ENCODE data around the gene TBCK. TPM values are rescaled to one million over a fixed set of nuclear protein-coding genes. Genes with fewer than 3 reads are reported as not detected.
A peak's percentile ranks its signal among the peaks of the same experiment; 100 is the strongest.

Gene TBCK
- total RNA-seq, 5 donors from 2014 or later (not counting 1 experiment from before 2014, with no cell fraction given): 43.5 to 49.9 (median 48.1) TPM

DNA sequence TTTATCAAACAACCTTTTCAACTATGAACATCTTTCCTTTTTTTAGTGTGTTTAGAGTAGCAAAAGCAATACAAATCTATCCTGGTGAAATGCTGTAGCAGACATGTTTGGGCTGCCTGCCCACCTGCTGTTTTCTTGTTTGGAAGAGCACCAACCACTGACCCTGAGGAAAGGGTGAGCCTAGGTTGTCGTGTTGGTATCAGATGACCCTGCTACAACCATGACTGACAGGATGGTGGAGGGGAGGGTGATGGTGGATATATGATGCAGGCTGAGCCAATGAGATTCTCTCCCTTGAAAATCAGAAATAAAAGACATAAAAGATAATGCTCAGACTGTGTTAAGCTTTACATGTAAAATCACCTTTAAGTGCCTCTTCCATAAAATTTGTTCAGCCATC is 219.6 kb downstream of the TBCK start:
- no peak for ATAC-seq (replicated peaks in 1 of 4)
- Mint-ChIP-seq H3K4me3 (no peak overlapping the region), H3K27ac (no peak overlapping the region), H3K27me3 (no peaks in the 10 kb centered on the region), H3K4me1 (no peaks in the 10 kb centered on the region), H3K36me3 (peaks cover 87% of the 10 kb centered on the region), H3K9me3 (peaks cover 0 to 14% (median 6%) of the 10 kb centered on the region in 3 donors)
- peaks cover 4 to 8% of the 10 kb centered on the region in 2 donors for H3K36me3 ChIP-seq (ENCODE audit: control insufficient read depth in 2 of 2, extremely low read depth in 1 of 2, insufficient read depth in 1 of 2, low read length in 1 of 2)
- H3K27me3 ChIP-seq (replicated peaks in 1 of 2; ENCODE audit: control insufficient read depth in 2 of 2, extremely low read depth in 1 of 2, insufficient read depth in 2 of 2, low read length in 1 of 2): no peaks in the 10 kb centered on the region
- H3K9me3 ChIP-seq: no peaks in the 10 kb centered on the region
- CTCF ChIA-PET: no interaction called here
- WGBS (ENCODE audit: insufficient coverage): no CpG with 5 or more reads among the region's 1 CpG
- no peak for DNase-seq
- H3K4me1 ChIP-seq (ENCODE audit: control insufficient read depth in 1 of 2, extremely low read depth in 1 of 2, insufficient read depth in 2 of 2, low read length in 2 of 2): no peaks in the 10 kb centered on the region
- POLR2A ChIA-PET: no interaction called here
- no peak overlapping the region for H3K4me3 ChIP-seq (ENCODE audit: control insufficient read depth in 1 of 2, extremely low read depth in 1 of 2, low read length in 1 of 2)
- no peak overlapping the region for H3K27ac ChIP-seq (ENCODE audit: low read length)

DNA sequence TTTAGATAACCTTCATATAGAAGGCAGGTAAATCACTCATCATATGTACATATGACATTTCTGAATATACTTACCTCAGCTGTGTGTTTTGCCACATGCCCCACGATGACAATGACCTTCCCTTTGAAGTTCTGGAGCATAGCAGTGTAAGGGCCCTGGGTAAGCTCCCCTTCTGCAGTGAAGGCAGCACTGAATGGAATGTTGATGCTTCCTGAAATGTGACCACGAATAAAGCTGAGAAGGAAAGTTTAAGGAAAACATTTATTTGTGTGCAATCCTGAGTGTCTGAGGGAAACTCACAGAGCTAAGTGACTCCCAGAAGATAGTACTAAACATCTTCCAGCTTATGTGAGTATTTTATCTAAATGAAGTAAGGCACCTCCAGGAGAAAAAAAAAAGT is 220.6 kb downstream of the TBCK start:
- H3K36me3 Mint-ChIP-seq: peaks cover 88% of the 10 kb centered on the region
- H3K27me3 ChIP-seq (replicated peaks in 1 of 2; ENCODE audit: control insufficient read depth in 2 of 2, extremely low read depth in 1 of 2, insufficient read depth in 2 of 2, low read length in 1 of 2): no peaks in the 10 kb centered on the region
- H3K9me3 ChIP-seq: no peaks in the 10 kb centered on the region
- no peak overlapping the region for H3K27ac Mint-ChIP-seq
- ChIA-PET POLR2A (no interaction called here), CTCF (no interaction called here)
- H3K27me3 Mint-ChIP-seq: no peaks in the 10 kb centered on the region
- H3K27ac ChIP-seq (ENCODE audit: low read length): no peak overlapping the region
- no peaks in the 10 kb centered on the region for H3K4me1 Mint-ChIP-seq
- DNase-seq (no peak), ATAC-seq (replicated peaks in 1 of 4) (no peak)
- H3K4me3 ChIP-seq (ENCODE audit: control insufficient read depth in 1 of 2, extremely low read depth in 1 of 2, low read length in 1 of 2): no peak overlapping the region
- no peaks in the 10 kb centered on the region for H3K4me1 ChIP-seq (ENCODE audit: control insufficient read depth in 1 of 2, extremely low read depth in 1 of 2, insufficient read depth in 2 of 2, low read length in 2 of 2)
- H3K36me3 ChIP-seq (ENCODE audit: control insufficient read depth in 2 of 2, extremely low read depth in 1 of 2, insufficient read depth in 1 of 2, low read length in 1 of 2): peaks cover 9 to 17% of the 10 kb centered on the region in 2 donors
- no CpG with 5 or more reads among the region's 2 CpGs for WGBS (ENCODE audit: insufficient coverage)
- H3K4me3 Mint-ChIP-seq: no peak overlapping the region
- H3K9me3 Mint-ChIP-seq: peaks cover 3 to 25% (median 13%) of the 10 kb centered on the region in 3 donors

DNA sequence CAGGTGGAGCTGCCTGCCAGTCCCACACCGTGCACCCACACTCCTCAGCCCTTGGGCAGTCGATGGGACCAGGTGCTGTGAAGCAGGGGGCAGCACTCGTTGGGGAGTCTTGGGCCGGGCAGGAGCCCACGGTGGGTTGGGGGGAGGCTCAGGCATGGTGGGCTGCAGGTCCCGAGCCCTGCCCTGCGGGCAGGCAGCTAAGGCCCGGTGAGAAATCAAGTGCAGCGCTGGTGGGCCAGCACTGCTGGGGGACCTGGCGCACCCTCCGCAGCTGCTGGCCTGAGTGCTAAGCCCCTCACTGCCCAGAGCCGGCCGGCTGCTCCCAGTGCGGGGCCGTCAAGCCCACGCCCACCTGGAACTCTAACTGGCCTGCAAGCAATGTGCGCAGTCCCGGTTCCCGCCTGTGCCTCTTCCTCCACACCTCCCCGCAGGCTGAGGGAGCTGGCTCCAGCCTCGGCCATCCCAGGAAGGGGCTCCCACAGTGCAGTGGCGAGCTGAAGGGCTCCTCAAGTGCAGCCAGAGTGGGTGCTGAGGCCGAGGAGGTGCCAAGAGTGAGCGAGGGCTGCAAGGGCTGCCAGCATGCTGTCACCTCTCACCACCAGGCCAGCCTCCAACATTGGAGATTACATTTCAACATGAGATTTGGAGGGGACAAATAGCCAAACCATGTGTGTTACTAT is 223.5 kb downstream of the TBCK start:
- no peaks in the 10 kb centered on the region for H3K27me3 Mint-ChIP-seq
- no peaks in the 10 kb centered on the region for H3K9me3 ChIP-seq
- H3K27ac Mint-ChIP-seq: no peak overlapping the region
- ChIA-PET CTCF (no interaction called here), POLR2A (no interaction called here)
- H3K36me3 ChIP-seq (ENCODE audit: control insufficient read depth in 2 of 2, extremely low read depth in 1 of 2, insufficient read depth in 1 of 2, low read length in 1 of 2): peaks cover 9 to 23% of the 10 kb centered on the region in 2 donors
- DNase-seq (no peak), ATAC-seq (replicated peaks in 1 of 4) (no peak)
- H3K36me3 Mint-ChIP-seq: peaks cover 95% of the 10 kb centered on the region
- H3K4me1 ChIP-seq (ENCODE audit: control insufficient read depth in 1 of 2, extremely low read depth in 1 of 2, insufficient read depth in 2 of 2, low read length in 2 of 2): no peaks in the 10 kb centered on the region
- no peaks in the 10 kb centered on the region for H3K4me1 Mint-ChIP-seq
- no peak overlapping the region for H3K4me3 ChIP-seq (ENCODE audit: control insufficient read depth in 1 of 2, extremely low read depth in 1 of 2, low read length in 1 of 2)
- no peaks in the 10 kb centered on the region for H3K27me3 ChIP-seq (replicated peaks in 1 of 2; ENCODE audit: control insufficient read depth in 2 of 2, extremely low read depth in 1 of 2, insufficient read depth in 2 of 2, low read length in 1 of 2)
- WGBS (ENCODE audit: insufficient coverage): 93% methylated on average over 18 of the region's 24 CpGs
- H3K27ac ChIP-seq (ENCODE audit: low read length): no peak overlapping the region
- H3K4me3 Mint-ChIP-seq: no peak overlapping the region
- peaks cover 5 to 42% (median 31%) of the 10 kb centered on the region in 3 donors for H3K9me3 Mint-ChIP-seq

DNA sequence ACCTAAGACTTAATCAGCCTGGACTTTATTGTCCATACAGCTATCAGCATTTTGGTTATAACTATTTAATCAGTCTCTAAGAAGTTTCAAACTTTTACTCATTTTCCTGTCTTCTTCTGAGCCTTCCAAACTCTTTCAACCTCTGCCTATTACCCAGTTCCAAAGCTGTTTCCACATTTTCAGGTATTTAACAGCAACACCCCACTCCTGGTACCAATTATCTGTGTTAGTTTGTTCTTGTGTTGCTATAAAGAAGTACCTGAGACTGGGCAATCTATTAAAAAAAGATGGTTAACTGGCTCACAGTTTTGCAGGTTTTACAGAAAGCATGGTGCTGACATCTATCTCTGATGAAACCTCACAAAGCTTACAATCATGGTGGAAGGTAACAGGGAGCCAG is 225.2 kb downstream of the TBCK start:
- H3K4me1 ChIP-seq (ENCODE audit: control insufficient read depth in 1 of 2, extremely low read depth in 1 of 2, insufficient read depth in 2 of 2, low read length in 2 of 2): no peaks in the 10 kb centered on the region
- DNase-seq (no peak), ATAC-seq (replicated peaks in 1 of 4) (no peak)
- H3K27me3 ChIP-seq (replicated peaks in 1 of 2; ENCODE audit: control insufficient read depth in 2 of 2, extremely low read depth in 1 of 2, insufficient read depth in 2 of 2, low read length in 1 of 2): no peaks in the 10 kb centered on the region
- CTCF ChIA-PET: no interaction called here
- Mint-ChIP-seq H3K27ac (no peak overlapping the region), H3K27me3 (no peaks in the 10 kb centered on the region), H3K4me1 (no peaks in the 10 kb centered on the region), H3K4me3 (no peak overlapping the region), H3K9me3 (peaks cover 8 to 53% (median 33%) of the 10 kb centered on the region in 3 donors), H3K36me3 (peaks cover 98% of the 10 kb centered on the region)
- H3K4me3 ChIP-seq (ENCODE audit: control insufficient read depth in 1 of 2, extremely low read depth in 1 of 2, low read length in 1 of 2): peak overlapping the region in 1 of 2 donors; percentile 25
- no peak overlapping the region for H3K27ac ChIP-seq (ENCODE audit: low read length)
- no peaks in the 10 kb centered on the region for H3K9me3 ChIP-seq
- H3K36me3 ChIP-seq (ENCODE audit: control insufficient read depth in 2 of 2, extremely low read depth in 1 of 2, insufficient read depth in 1 of 2, low read length in 1 of 2): peaks cover 9 to 20% of the 10 kb centered on the region in 2 donors
- POLR2A ChIA-PET: no interaction called here

DNA sequence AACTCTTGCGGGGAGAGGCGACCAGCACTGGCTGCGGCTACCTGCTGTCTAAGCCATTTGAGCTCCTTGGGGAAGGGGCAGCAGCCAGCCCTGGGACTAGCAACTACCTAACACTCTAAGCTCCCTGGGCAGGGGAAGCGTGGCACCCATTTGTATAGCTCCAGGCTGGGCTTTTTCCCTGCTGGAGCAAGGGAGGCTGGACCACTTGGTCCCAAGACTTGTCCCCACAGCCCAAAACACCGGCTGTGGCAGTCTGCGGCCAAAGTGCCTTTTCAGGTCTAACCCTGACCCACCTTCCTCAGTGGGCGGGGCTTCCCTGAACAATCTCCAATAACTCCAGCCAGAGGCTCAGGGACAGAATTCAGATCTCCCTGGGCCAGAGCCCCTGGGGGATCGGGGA is 232.9 kb downstream of the TBCK start:
- no peak overlapping the region for H3K27ac ChIP-seq (ENCODE audit: low read length)
- H3K4me3 ChIP-seq (ENCODE audit: control insufficient read depth in 1 of 2, extremely low read depth in 1 of 2, low read length in 1 of 2): no peak overlapping the region
- Mint-ChIP-seq H3K4me3 (no peak overlapping the region), H3K36me3 (peaks cover 100% of the 10 kb centered on the region), H3K27me3 (no peaks in the 10 kb centered on the region), H3K4me1 (peaks cover 0 to 12% (median 0%) of the 10 kb centered on the region in 3 donors), H3K27ac (no peak overlapping the region), H3K9me3 (peaks cover 42 to 68% (median 45%) of the 10 kb centered on the region in 3 donors)
- ATAC-seq (replicated peaks in 1 of 4): no peak
- H3K27me3 ChIP-seq (replicated peaks in 1 of 2; ENCODE audit: control insufficient read depth in 2 of 2, extremely low read depth in 1 of 2, insufficient read depth in 2 of 2, low read length in 1 of 2): no peaks in the 10 kb centered on the region
- no peaks in the 10 kb centered on the region for H3K4me1 ChIP-seq (ENCODE audit: control insufficient read depth in 1 of 2, extremely low read depth in 1 of 2, insufficient read depth in 2 of 2, low read length in 2 of 2)
- H3K9me3 ChIP-seq: peaks cover 2% of the 10 kb centered on the region
- ChIA-PET POLR2A (no interaction called here), CTCF (no interaction called here)
- DNase-seq: no peak
- H3K36me3 ChIP-seq (ENCODE audit: control insufficient read depth in 2 of 2, extremely low read depth in 1 of 2, insufficient read depth in 1 of 2, low read length in 1 of 2): no peaks in the 10 kb centered on the region
- 96% methylated on average over 7 of the region's 8 CpGs for WGBS (ENCODE audit: insufficient coverage)

DNA sequence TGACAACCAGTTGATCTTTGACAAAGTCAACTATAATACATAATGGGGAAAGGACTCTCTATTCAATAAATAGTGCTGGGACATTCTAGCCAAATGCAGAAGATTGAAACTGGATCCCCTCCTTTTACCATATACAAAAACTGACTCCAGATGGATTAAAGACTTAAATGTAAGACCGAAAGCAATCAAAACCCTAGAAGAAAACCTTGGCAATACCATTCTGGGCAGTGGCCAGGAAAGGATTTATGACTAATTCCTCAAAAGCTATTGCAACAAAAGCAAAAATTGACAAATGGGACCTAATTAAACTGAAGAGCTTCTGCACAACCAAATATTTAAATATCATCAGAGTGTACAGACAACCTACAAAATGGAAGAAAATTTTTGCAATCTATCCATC is 235.6 kb downstream of the TBCK start:
- Histone ChIP-seq H3K36me3 (ENCODE audit: control insufficient read depth in 2 of 2, extremely low read depth in 1 of 2, insufficient read depth in 1 of 2, low read length in 1 of 2) (no peaks in the 10 kb centered on the region), H3K27me3 (replicated peaks in 1 of 2; ENCODE audit: control insufficient read depth in 2 of 2, extremely low read depth in 1 of 2, insufficient read depth in 2 of 2, low read length in 1 of 2) (no peaks in the 10 kb centered on the region), H3K9me3 (peaks cover 4% of the 10 kb centered on the region), H3K4me3 (ENCODE audit: control insufficient read depth in 1 of 2, extremely low read depth in 1 of 2, low read length in 1 of 2) (no peak overlapping the region), H3K4me1 (ENCODE audit: control insufficient read depth in 1 of 2, extremely low read depth in 1 of 2, insufficient read depth in 2 of 2, low read length in 2 of 2) (no peaks in the 10 kb centered on the region), H3K27ac (ENCODE audit: low read length) (no peak overlapping the region)
- H3K27ac Mint-ChIP-seq: no peak overlapping the region
- ATAC-seq (replicated peaks in 1 of 4) (no peak), DNase-seq (no peak)
- H3K4me3 Mint-ChIP-seq: no peak overlapping the region
- 100% methylated on average over 1 of the region's 1 CpG for WGBS (ENCODE audit: insufficient coverage)
- H3K36me3 Mint-ChIP-seq: peaks cover 96% of the 10 kb centered on the region
- CTCF ChIA-PET: no interaction called here
- peaks cover 48 to 67% (median 51%) of the 10 kb centered on the region in 3 donors for H3K9me3 Mint-ChIP-seq
- POLR2A ChIA-PET: no interaction called here
- peaks cover 0 to 12% (median 0%) of the 10 kb centered on the region in 3 donors for H3K4me1 Mint-ChIP-seq
- H3K27me3 Mint-ChIP-seq: no peaks in the 10 kb centered on the region
